Measurements from ENCODE around the gene BCL2L2.
"Not testable (repeated sequence)": the region's sequence is repeated elsewhere in the genome, so short reads cannot be mapped to it uniquely, and the experiment has no call there.

BCL2L2 gene

DNA sequence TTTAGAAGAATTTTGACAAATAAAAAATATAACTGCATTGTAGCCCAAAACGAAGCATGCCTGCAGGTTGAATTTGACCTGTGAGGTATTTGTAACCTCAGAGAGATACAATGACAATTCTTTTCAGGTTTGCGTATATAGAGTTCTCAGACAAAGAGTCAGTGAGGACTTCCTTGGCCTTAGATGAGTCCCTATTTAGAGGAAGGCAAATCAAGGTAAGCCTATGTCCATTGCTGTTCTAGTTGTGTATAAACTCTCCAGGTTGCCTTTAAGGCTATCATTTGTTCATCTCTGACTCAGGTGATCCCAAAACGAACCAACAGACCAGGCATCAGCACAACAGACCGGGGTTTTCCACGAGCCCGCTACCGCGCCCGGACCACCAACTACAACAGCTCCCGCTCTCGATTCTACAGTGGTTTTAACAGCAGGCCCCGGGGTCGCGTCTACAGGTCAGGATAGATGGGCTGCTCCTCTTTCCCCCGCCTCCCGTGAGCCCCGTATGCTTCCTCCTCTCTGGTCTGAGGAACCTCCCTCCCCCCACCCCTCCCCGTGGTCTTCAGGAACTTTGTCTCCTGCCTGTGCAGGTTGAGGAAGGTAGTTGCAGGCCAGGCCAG, 17.3 kb downstream of the BCL2L2 start:
- no peak overlapping the region for H3K27ac ChIP-seq
- TF ChIP-seq ZFX (IDR thresholded peaks at IDR 0.05) = no peak
- TF ChIP-seq, protein P1, sequence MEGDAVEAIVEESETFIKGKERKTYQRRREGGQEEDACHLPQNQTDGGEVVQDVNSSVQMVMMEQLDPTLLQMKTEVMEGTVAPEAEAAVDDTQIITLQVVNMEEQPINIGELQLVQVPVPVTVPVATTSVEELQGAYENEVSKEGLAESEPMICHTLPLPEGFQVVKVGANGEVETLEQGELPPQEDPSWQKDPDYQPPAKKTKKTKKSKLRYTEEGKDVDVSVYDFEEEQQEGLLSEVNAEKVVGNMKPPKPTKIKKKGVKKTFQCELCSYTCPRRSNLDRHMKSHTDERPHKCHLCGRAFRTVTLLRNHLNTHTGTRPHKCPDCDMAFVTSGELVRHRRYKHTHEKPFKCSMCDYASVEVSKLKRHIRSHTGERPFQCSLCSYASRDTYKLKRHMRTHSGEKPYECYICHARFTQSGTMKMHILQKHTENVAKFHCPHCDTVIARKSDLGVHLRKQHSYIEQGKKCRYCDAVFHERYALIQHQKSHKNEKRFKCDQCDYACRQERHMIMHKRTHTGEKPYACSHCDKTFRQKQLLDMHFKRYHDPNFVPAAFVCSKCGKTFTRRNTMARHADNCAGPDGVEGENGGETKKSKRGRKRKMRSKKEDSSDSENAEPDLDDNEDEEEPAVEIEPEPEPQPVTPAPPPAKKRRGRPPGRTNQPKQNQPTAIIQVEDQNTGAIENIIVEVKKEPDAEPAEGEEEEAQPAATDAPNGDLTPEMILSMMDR (conservative IDR thresholded peaks at IDR 0.05) = no peak

DNA sequence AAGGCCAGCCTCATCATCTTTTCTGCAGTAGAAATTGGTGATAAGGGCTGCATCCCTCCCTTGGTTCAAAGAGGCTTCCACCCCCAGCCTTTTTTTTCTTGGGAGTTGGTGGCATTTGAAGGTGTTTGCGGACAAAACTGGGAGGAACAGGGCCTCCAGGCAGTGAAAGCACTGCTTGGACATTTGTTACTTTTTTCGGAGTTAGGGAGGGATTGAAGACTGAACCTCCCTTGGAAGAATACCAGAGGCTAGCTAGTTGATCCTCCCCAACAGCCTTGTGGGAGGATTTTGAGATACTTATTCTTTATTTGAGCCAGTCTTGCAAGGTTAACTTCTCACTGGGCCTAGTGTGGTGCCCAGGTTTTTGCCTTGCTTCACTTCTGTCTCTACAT, 17.8 kb downstream of the BCL2L2 start:
- no peak overlapping the region for H3K27ac ChIP-seq

GRCh38 chr14:23324993-23325392, 18.4 kb downstream of the BCL2L2 start:
- TF ChIP-seq ZFX (IDR thresholded peaks at IDR 0.05) = no peak
- TF ChIP-seq, protein P1 (conservative IDR thresholded peaks at IDR 0.05) = no peak
- H3K27ac ChIP-seq = no peak overlapping the region

More for the DNA sequence above, 17.8 kb downstream of the BCL2L2 start:
- no peak for TF ChIP-seq ZFX (IDR thresholded peaks at IDR 0.05)
- TF ChIP-seq, protein P1 (conservative IDR thresholded peaks at IDR 0.05) = no peak

- H3K27ac ChIP-seq = not testable (repeated sequence)
These were observed 19.1 kb downstream of the BCL2L2 start for GRCh38 chr14:23325746-23326145.

GRCh38 chr14:23326491-23327332, 20.1 kb downstream of the BCL2L2 start:
- no peak overlapping the region for H3K27ac ChIP-seq
- no peak for TF ChIP-seq ZFX (IDR thresholded peaks at IDR 0.05)
- TF ChIP-seq, protein P1 (conservative IDR thresholded peaks at IDR 0.05) = no peak

DNA sequence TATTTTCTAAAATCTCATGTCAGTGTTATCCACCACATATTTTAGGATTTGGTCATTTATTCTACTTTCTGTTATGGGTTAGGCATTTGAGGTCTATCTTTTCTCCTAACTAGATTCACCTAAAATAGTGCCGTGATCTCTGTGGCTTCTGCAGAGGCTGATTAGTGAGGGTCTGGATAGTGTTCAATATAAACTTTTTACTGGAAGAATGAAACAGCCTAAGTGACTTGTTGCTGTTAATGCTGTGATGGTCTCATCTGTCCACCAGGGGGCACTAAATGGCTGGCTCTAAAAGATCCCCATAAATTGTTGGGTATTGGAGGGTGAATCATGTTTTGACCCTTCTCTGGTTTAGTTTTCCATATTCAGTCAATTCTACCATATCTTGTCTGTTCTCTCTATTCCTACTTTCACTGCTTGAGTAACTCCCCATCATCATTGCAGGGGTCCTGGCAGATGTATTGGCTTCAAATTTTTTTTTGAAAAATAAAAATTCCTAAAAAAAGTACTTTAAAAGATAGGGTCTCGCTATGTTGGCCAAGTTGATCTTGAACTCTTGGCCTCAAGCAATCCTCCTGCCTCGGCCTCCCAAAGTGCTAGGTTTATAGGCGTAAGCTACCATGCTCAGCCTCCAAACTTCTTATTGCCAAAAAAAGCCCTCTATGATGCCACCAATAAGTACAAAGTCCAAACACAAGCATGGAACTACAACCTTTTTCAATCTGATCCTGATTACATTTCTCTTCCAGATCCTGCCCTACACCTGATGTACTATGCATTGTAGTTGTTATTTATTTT, 21.5 kb downstream of the BCL2L2 start:
- no peak overlapping the region for H3K27ac ChIP-seq
- TF ChIP-seq ZFX (IDR thresholded peaks at IDR 0.05) = no peak
- TF ChIP-seq, protein P1 (conservative IDR thresholded peaks at IDR 0.05) = peak; percentile 87

- TF ChIP-seq, protein P1 (conservative IDR thresholded peaks at IDR 0.05) = no peak
- TF ChIP-seq ZFX (IDR thresholded peaks at IDR 0.05) = no peak
- no peak overlapping the region for H3K27ac ChIP-seq
These were observed 29.0 kb downstream of the BCL2L2 start for GRCh38 chr14:23335623-23336022.

All from C4-2B (cell line).